OCI-LY7 (cell line): ENCODE measurements around the gene ITPKB.

Experiments used
- EZH2phosphoT487 ChIP-seq: fragments of 200-600 bp; sonication (generic); IDR thresholded peaks from 2 replicates; pipeline ENCODE4 v1.6.1; 2018; ENCODE audit warnings: low read depth, borderline replicate concordance, mild to moderate bottlenecking, mixed run types, antibody characterized with exemption, low read length, moderate library complexity, mixed read lengths
- TF ChIP-seq, protein P1 (sequence below): fragments of 200-600 bp; sonication (generic); conservative IDR thresholded peaks from 2 replicates; pipeline ENCODE4 v1.5.1; 2014; ENCODE audit warnings: mild to moderate bottlenecking, antibody characterized with exemption, low read length, moderate library complexity, mixed read lengths

DNA sequence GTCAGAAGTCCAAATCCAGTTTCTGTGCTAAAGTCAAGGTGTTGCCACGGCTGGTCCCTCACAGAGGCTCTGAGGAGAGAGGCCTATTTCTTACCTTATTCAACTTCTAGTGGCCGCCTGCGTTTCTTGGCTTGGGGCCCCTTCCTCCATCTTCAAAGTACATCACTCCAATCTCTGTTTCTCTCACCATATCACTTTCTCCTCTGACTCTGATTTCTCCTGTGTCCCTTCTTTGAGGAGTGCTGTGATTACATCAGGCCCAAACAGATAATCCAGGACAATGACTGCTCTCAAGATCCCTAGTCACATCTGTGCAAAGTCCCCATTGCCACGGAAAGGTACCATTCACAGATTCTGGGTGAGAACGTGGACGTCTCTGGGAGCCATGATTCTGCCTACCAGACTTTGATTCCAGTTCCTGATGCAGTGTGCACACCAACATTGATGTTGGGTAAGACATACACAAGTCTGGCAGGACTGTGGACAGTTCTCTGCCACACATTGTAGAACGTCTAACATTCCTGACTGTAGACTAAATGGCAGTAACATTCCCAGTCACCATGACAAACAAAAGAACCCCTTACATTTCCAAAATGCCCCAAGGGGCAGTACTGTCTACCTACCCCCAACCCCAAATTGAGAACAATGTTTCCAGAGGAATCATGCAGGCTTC lies 43.0 kb upstream of the ITPKB start:
- TF ChIP-seq, protein P1, sequence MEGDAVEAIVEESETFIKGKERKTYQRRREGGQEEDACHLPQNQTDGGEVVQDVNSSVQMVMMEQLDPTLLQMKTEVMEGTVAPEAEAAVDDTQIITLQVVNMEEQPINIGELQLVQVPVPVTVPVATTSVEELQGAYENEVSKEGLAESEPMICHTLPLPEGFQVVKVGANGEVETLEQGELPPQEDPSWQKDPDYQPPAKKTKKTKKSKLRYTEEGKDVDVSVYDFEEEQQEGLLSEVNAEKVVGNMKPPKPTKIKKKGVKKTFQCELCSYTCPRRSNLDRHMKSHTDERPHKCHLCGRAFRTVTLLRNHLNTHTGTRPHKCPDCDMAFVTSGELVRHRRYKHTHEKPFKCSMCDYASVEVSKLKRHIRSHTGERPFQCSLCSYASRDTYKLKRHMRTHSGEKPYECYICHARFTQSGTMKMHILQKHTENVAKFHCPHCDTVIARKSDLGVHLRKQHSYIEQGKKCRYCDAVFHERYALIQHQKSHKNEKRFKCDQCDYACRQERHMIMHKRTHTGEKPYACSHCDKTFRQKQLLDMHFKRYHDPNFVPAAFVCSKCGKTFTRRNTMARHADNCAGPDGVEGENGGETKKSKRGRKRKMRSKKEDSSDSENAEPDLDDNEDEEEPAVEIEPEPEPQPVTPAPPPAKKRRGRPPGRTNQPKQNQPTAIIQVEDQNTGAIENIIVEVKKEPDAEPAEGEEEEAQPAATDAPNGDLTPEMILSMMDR = no peak
- TF ChIP-seq EZH2phosphoT487 = no peak
